NK-92 (cell line): ENCODE results near the gene SPDYE11.
"Not testable (repeated sequence)": the region's sequence is repeated elsewhere in the genome, so short reads cannot be mapped to it uniquely, and the experiment has no call there.

Experiments used
- DNase-seq: peaks from one replicate; lab custom pipeline; 2025; ENCODE audit not compliant: unreplicated experiment; lab: John Stamatoyannopoulos, UW

Gene SPDYE11, protein sequence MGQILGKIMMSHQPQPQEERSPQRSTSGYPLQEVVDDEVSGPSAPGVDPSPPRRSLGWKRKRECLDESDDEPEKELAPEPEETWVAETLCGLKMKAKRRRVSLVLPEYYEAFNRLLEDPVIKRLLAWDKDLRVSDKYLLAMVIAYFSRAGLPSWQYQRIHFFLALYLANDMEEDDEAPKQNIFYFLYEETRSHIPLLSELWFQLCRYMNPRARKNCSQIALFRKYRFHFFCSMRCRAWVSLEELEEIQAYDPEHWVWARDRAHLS

DNA sequence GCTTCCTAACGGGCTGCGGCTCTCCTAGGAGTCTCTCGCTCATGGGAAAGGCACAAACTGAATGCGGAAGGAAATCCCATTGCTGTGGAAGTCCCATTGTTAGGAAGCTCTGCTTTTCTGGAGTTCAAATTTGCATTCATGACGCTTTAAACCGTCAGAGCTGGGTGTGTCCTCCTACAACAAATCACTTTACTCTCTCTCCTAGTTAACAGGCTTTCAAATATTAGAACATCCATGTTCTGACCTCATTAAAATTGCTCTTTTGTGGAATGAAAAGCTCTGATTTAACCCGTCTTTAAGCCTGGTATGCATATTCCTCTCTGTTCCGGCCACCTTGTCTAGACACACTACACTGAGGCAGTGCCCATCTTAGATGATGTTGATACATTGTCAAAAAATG, at the start of gene SPDYE11:
Gene SPDYE11 (minus strand): TSS at position 101 of the 400 bp plus-strand sequence. CDS start 1,800 bp downstream, outside the sequence.
- DNase-seq, result not testable (repeated sequence)

- not testable (repeated sequence) for DNase-seq
These were observed 28.2 kb upstream of the SPDYE11 start, which contains the start of gene SPDYE9 for GRCh38 chr7:73085938-73086337. Gene SPDYE9, minus strand, starts transcription at chr7:73086038. Its CDS starts 1,800 bp downstream, at chr7:73084238.

DNA sequence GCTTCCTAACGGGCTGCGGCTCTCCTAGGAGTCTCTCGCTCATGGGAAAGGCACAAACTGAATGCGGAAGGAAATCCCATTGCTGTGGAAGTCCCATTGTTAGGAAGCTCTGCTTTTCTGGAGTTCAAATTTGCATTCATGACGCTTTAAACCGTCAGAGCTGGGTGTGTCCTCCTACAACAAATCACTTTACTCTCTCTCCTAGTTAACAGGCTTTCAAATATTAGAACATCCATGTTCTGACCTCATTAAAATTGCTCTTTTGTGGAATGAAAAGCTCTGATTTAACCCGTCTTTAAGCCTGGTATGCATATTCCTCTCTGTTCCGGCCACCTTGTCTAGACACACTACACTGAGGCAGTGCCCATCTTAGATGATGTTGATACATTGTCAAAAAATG, 28.0 kb downstream of the SPDYE11 start, which contains the start of gene SPDYE8:
Gene SPDYE8 (minus strand): TSS at position 101 of the 400 bp plus-strand sequence. CDS start 1,800 bp downstream, outside the sequence.
- not testable (repeated sequence) for DNase-seq

- not testable (repeated sequence) for DNase-seq
These were observed 51.2 kb downstream of the SPDYE11 start for GRCh38 chr7:73006491-73006890.

GRCh38 chr7:73005693-73006447, 51.8 kb downstream of the SPDYE11 start:
- not testable (repeated sequence) for DNase-seq

DNA sequence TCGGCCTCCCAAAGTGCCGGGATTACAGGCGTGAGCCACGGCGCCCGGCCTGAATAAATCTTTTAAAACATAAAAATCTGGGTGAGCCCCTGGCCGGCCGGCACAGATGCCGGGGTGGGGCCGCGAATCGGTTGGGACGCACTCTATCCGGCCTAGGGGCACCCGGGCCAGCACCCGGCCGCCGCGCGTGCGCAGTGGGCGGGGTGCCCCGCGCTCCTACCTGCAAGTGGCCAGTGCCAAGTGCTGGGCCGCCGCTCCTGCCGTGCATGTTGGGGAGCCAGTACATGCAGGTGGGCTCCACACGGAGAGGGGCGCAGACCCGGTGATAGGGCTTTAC, 52.4 kb downstream of the SPDYE11 start:
- DNase-seq, result not testable (repeated sequence)

GRCh38 chr7:72997887-72998468, 59.7 kb downstream of the SPDYE11 start:
- DNase-seq, result not testable (repeated sequence)
